GM04503 (cell line): ENCODE results near the gene S100A7.
"Not testable (repeated sequence)": the region's sequence is repeated elsewhere in the genome, so short reads cannot be mapped to it uniquely, and the experiment has no call there.

Experiments used
- DNase-seq: peaks from one replicate; pipeline ENCODE4 v3.0.0-alpha.2; 2012; ENCODE audit warnings: low read depth

S100A7 gene

GRCh38 chr1:153430561-153430960 lies 29.9 kb downstream of the S100A7 start:
- DNase-seq, result no peak

GRCh38 chr1:153430166-153430553 lies 30.3 kb downstream of the S100A7 start:
- no peak for DNase-seq

DNA sequence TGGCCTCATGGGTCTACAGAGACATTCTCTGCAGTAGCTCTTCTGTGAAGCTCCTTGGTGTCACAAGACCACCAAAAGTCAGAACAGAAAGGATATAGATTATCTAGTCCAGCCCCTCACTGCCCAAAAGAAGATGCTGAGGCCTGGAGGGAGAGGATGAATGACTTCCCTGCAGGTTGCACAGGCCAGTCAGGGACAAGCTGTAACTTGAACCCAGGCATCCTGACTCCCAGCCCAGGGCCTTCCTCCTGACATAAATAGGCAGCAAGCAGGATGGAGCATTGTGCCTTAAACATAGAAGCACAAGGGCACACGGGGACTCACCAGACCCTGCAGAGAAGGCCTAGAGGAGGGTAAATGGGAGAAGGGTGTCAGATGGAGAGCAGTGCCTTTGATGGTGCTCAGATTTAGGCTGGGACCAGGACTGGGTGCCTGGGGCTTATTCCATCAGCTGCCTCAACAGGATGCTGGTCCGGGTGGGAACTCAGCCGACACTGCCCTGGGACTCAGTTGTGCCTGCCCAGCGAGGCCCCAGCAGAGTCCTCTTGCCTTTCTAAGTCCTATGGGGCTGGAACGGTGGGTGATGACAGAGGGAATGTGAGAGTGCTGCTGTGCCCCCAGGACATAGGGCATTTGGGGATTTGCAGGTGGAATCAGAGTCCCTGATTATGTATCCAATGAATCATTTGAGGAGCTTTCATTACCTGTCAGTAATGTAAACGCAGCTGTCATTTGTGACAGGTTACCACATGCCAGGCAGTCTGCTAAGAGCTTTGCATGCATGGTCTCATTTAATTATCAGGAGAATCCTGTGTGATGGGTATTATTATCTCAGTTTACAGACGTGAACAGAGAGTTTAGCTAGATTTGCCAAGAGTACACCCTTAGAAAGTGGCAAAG lies 30.9 kb downstream of the S100A7 start:
- no peak for DNase-seq

GRCh38 chr1:153428791-153429190 lies 31.7 kb downstream of the S100A7 start:
- no peak for DNase-seq

- DNase-seq, result no peak
These were observed 32.3 kb downstream of the S100A7 start for GRCh38 chr1:153428073-153428638.

DNA sequence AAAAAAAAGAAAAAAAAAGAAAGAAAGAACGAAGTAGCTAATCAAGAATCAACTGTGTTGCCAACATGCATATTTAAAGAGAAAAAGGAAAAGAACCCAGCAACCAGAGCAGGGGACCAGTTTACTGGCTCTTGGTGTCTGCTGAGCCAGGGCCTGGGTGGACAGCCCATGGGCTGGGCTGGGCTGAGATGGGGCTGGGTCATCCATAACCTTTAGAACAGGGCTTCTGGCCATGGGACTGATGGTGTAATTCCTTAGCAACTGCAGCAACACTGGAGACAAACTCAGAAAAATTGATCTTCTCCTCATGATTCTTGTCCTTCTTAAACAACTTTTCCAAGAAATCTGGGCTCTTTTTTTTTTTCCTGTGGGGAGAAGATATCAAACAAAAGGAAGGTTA lies 33.6 kb downstream of the S100A7 start:
- DNase-seq, result no peak

DNA sequence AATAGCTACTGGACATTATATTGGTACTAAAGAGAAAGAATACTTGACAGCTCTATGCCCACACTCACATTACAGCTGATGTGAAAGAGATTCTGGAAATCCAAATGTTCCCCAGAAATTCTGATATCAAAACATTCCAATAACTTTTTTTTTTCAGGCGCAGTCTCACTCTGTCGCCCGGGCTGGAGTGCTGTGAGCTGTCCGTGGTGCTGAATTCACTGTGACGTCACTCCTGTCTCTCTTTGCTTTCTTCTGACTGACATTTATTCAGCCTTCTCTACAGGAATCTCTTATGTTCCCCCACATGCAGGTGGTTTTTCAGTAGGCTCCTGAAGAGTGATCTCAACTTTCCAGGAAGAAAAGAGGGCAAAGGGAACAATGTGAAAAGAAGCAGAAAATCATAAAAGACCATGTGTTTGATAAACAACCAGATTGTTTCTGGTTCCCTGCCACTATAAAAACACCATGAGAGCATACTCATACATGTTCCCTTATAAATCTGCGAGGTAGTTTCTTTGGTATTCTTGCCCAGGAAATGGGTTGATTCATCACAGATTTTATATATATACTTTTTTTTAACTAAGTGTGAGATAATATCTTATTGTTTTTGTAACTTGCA lies 37.9 kb downstream of the S100A7 start:
- no peak for DNase-seq

GRCh38 chr1:153420306-153420705 lies 40.1 kb downstream of the S100A7 start:
- DNase-seq, result no peak

- DNase-seq, result not testable (repeated sequence)
These were observed 41.0 kb downstream of the S100A7 start for GRCh38 chr1:153419436-153419793.

DNA sequence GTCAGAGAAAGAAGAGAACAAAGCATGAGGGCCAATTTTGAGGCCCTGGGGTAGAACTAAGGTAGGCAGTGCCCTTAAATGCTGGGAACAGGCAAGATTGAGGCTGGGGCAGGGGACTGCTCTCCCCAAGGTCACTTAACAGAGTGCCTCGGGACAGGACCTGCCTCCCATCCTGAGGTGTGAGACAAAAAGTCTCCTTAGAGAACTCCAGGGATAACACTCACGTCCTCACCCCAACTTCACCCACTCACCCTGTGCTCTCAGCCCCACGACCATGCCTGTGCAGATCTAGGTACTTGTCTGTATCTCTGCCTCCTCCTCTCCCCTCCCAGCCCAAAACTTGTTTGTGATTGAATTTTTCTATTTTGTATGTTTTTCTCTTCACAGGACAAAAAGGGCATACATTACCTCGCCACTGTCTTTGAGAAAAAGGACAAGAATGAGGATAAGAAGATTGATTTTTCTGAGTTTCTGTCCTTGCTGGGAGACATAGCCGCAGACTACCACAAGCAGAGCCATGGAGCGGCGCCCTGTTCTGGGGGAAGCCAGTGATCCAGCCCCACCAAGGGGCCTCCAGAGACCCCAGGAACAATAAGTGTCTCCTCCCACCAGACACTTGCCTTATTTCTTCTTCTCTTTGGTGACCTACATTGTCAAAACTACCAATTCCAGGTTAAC lies 41.6 kb downstream of the S100A7 start:
- DNase-seq, result not testable (repeated sequence)

DNA sequence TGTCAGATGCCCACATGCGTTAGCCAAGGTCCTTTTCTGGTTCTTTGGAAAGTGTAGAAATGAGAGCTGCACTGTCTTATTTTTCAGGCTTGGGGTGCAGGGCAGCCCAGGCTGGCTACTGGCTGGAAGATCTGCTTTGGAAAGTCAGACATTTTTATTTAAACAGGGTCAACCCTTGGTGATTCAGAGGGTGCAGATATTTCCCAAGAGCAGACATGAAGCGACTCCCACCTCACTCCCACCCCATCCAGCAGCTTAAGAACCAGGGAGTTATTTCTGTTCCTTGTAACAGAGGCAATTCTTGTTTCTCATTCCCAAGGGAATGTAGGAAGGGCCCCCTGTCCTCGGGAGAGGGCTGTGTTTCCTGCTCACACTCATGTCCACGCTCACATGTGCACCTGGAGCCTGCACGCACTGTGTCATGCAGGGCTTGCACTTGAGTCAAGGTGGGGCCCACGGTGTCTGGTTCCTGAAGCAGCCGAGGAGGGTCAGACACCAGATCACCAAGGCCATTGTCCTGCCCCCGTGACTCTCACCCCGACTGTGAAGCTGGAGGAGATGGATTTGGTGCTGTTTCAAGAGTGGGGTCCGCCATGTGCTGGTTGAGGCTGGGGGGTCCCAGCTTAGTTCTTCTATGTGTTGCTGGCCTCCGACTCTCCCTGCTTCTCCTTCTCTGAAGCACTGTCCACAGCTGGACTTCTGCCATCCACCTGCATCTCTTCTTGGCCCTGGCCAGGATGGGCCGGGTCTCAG lies 43.1 kb downstream of the S100A7 start:
- no peak for DNase-seq

GRCh38 chr1:153415850-153416570 lies 44.4 kb downstream of the S100A7 start, which contains the start of gene S100A7A:
Gene S100A7A (plus strand): TSS chr1:153416520. CDS start chr1:153418083, 1,563 bp downstream.
- DNase-seq, result no peak

DNA sequence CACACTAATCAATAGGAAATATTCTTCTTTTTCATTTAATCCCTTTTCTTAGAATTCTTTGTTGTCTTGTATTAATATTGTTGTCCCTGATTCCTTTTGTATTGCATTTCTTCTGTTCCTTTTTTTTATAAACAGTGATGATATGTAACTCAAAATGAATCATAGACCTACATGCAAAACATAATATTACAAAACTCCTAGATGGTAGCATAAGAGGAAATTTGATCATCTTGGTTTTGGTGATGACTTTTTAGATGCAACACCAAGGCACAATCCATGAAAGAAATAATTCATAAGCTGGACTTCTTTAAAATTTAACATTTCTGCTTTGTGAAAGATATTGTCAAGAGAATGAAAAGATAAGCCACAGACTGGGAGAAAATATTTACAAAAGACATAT lies 46.5 kb downstream of the S100A7 start:
- DNase-seq, result not testable (repeated sequence)
